Suppressor macrophage (primary cell): ENCODE data around the gene MARCO.
A peak's percentile ranks its signal among the peaks of the same experiment; 100 is the strongest.
"Not testable (repeated sequence)": the region's sequence is repeated elsewhere in the genome, so short reads cannot be mapped to it uniquely, and the experiment has no call there.

Experiments
- DNase-seq, 4 experiments: peaks; one replicate each; pipeline ENCODE4 v3.0.0-alpha.2; 2020 to 2022

Gene MARCO

DNA sequence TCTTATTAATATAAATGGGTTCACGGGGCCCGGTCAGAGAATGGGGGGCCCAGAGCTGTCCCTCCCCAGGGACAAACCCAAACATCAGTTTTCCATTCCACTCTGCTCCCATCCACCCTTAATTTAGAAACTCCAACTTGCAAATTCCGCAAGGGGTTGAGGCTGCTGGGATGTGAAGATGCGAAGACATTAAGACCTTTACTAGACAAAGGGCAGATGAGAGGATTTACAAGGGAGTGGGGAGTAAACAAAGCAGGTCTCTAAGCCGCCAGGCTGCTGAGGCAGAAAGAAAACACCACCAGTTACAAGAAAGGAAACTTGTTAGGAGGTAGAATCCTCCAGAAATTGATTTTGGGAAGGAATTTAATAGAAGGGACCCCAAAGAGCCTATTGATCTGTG is 33.1 kb downstream of the MARCO start:
- no peak for DNase-seq

DNA sequence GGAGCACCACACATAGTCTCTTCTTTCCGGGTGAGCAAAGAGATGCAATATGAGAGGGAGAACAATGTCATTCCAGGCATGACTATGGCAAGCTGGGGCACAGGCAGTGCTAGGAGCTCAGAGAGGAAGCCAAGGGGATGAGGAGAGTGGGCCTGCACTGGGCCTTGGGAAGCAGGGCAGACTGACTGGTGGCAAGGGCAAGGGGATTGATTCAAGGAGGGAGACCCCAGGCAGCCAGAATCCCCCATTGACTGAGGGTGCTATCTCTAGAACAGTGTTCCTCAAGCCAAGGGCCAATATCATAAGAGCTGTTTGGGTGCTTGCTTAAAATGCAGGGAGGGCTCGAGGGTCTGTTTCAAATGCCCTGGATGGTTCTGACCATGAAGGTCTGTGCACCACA is 36.1 kb downstream of the MARCO start:
- no peak for DNase-seq

- peak in 3 of 4 experiments; percentile 56 to 66 (median 63) for DNase-seq
Observed at GRCh38 chr2:118979152-118979861, 37.3 kb downstream of the MARCO start.

GRCh38 chr2:118980022-118980421 is 38.0 kb downstream of the MARCO start:
- DNase-seq = no peak

GRCh38 chr2:118980573-118980972 is 38.6 kb downstream of the MARCO start:
- no peak for DNase-seq

DNA sequence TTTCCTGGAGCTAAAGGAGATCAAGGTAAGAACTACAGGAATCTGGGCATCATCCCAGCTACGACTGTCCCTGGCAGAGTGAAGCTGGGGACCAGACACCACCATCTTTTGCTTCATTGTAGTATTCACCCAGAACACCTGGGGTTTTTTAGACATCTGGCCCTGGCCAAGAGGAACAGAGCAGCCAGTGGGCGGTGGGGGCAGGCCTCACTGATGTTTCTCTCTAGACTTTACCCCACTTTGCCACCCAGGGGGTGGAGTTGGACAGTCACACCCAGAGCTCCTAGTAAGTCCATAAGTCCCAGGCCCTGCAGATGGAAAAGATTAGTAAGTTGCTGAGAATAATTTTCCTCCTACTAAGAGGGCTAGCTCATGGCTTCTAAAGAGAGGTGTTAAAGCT is 39.6 kb downstream of the MARCO start:
- peak in 3 of 4 experiments; percentile 20 to 42 (median 38) for DNase-seq

DNA sequence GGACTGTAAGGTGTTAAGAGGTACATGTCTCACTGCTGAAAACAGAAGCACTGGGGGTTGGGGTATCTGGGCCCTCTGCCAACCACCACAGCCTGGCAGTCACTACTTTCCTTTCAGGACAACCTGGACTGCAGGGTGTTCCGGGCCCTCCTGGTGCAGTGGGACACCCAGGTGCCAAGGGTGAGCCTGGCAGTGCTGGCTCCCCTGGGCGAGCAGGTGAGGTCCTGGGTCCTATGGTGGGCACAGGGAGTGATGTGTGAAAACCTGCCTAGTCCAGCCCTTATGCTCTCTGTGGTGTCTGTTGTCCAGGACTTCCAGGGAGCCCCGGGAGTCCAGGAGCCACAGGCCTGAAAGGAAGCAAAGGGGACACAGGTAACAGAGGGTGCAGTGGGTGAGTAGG is 40.0 kb downstream of the MARCO start:
- no peak for DNase-seq

DNA sequence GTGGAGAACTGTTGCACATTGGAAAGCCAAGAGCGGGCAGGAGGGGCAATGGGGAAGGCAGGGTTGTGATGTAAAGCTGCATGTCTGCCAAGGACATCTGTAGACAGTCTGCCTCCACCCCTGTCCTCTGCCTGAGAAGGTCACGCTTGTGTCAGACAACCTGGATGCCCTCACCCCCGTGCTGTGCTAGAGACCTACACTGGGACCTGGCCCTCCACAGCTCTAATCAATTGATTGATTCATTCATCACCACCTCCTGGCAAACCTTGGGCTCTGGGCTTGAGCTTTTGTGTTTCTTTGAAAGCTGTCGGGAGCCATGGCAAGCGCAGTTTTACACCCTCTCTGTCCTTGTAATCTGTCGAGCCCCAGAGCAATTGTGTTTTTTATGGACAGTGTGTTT is 41.1 kb downstream of the MARCO start:
- no peak for DNase-seq

DNA sequence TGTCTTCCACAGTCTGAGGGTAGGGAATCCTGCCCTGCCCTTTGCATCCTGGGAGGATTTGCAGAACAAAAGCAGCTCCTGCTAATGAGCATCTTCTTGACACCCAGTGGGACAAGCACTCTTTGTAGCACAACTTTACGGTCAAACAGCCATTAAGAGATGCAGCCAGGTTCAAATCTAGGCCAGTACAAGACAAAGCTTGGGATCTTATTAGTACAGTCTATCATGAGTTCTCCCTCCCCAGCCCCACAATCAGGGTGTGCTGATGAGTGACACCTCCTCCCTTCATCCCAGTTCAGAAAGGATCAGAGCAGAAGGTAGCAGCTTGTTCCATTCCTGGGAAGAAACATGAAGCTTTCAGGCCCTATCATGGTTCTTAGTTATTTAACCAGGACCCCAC is 41.9 kb downstream of the MARCO start:
- no peak for DNase-seq

GRCh38 chr2:118986738-118987137 is 44.7 kb downstream of the MARCO start:
- peak; percentile 61 to 83 (median 76) for DNase-seq

- no peak for DNase-seq
Observed at GRCh38 chr2:118987886-118988285, 45.9 kb downstream of the MARCO start.

- no peak for DNase-seq
Observed at GRCh38 chr2:118988706-118989105, 46.7 kb downstream of the MARCO start.

DNA sequence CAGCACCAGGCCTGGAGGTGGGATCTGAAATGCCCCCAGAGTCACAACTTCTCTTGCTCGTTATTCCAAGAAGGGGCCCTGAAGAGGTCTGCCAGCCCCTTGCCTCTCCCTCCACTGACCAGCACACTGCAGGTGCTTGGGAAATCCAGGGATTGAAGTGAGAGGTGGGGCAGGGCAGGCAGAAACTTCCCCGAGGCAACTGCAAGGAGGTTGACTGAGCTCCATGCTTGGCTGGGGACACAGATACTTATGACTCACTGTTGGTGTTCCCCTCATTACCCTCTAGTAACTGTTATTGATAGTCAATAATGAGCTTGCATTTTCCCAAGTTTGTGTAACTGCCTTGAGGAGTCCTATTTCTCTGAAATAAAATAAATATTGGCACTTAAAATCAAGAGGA is 47.5 kb downstream of the MARCO start:
- DNase-seq = no peak

- no peak for DNase-seq
Observed at GRCh38 chr2:118990757-118991545, 49.0 kb downstream of the MARCO start.

GRCh38 chr2:118991554-118991953 is 49.6 kb downstream of the MARCO start:
- no peak for DNase-seq

GRCh38 chr2:118992740-118993391 is 50.9 kb downstream of the MARCO start:
- DNase-seq = no peak

DNA sequence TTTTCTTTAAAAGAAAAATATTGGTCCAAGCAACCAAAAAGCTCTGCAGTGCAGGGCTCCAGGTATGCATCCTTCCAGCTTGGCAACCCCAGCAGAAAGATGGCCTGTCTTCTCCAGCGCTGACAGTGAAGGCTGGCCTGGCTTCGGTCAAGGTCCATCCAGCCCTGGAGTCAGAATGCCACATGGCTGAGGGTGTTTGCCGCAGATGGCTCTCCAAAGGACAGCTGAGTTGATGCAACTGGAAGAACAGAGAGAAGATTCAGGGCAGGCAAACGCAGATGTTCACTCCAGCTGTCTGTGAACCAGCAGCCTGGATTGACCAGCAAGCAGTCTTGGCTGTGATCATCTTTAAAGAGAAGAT is 51.4 kb downstream of the MARCO start:
- no peak for DNase-seq

GRCh38 chr2:118994172-118994700 is 52.2 kb downstream of the MARCO start:
- no peak for DNase-seq

DNA sequence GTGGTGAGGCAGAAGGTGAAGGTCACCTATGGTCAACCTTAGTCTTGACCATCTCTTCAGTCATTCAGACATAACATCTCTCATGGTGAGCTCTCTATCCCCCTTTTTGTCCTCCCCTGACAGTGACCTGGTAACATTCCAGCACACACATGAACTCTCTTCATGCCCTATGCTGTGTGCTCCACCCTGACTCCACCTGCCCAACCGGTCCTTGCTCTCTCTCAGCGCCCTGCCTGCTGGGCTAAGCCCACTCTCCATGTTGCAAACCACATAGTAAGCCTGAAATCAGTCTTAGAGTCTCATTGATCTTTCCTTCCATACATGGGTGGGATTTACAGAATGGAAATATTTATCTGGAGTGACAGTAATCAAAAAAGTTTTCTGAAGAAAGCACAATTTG is 52.8 kb downstream of the MARCO start:
- no peak for DNase-seq

DNA sequence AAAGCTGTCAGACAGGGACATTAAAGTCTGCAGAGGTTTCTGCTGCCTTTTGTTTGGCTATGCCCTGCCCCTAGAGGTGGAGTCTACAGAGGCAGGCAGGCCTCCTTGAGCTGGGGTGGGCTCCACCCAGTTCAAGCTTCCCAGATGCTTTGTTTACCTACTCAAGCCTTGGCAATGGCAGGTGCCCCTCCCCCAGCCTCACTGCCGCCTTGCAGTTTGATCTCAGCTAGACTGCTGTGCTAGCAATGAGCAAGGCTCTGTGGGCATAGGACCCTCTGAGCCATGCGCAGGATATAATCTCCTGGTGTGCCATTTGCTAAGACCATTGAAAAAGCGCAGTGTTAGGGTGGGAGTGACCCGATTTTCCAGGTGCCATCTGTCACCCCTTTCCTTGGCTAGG is 61.9 kb downstream of the MARCO start:
- DNase-seq = not testable (repeated sequence)

- no peak for DNase-seq
Observed at GRCh38 chr2:119004602-119005001, 62.6 kb downstream of the MARCO start.

DNA sequence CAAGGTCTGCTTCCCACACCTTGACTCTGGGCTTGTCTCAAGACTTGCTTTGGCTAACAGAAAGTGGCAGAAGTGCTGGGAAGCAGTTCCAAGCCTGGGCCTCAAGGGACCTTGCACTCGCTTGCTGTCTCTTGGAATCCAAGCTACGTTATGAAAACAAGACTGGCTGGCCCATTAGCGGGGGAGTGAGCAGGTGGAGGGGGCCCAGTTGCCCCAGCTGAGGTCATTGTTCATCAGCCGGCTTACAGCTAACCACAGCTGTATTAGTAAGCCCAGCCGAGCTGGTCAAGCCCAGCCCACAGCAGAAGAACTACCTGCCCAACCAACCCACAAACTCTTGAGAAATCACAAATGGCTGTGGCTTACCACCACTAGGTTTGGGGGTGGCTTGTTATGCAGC is 63.1 kb downstream of the MARCO start:
- DNase-seq = peak in 3 of 4 experiments; percentile 39 to 40 (median 39)

GRCh38 chr2:119005555-119005954 is 63.6 kb downstream of the MARCO start:
- DNase-seq = peak in 3 of 4 experiments; percentile 29 to 38 (median 33)
